Measurements from ENCODE around the gene PARVG.

The PARVG gene

GRCh38 chr22:44210722-44211121 is 30.0 kb downstream of the PARVG start:
- H3K36me3 ChIP-seq (replicated peaks; ENCODE audit: insufficient read depth, low read length): no peaks in the 10 kb centered on the region
- H3K9me3 ChIP-seq (replicated peaks; ENCODE audit: insufficient read depth, low read length): no peaks in the 10 kb centered on the region
- no peaks in the 10 kb centered on the region for H3K79me2 ChIP-seq (ENCODE audit: low read length)
- no peak overlapping the region for H3K4me3 ChIP-seq (ENCODE audit: low read length)
- no peak for DNase-seq
- H3F3A ChIP-seq (ENCODE audit: insufficient read depth, low read length): no peaks in the 10 kb centered on the region
- no peak overlapping the region for H2AFZ ChIP-seq (ENCODE audit: low read length)
- no peaks in the 10 kb centered on the region for H4K20me1 ChIP-seq (ENCODE audit: insufficient read depth, low read length)
- peaks cover 17% of the 10 kb centered on the region for H3K27me3 ChIP-seq (replicated peaks; ENCODE audit: insufficient read depth, low read length)
- H3K9ac ChIP-seq (ENCODE audit: low read length): no peak overlapping the region
- H3K27ac ChIP-seq (ENCODE audit: low read length): no peak overlapping the region
- H3K4me1 ChIP-seq (ENCODE audit: low read length): no peaks in the 10 kb centered on the region
- H3K4me2 ChIP-seq (ENCODE audit: low read depth, low read length): no peak overlapping the region
- TF ChIP-seq EZH2phosphoT487 (IDR thresholded peaks at IDR 0.05; ENCODE audit: low read length): no peak
- no peak for TF ChIP-seq CTCF (IDR thresholded peaks at IDR 0.05; ENCODE audit: low read length)
- TF ChIP-seq EZH2 (optimal IDR thresholded peaks at IDR 0.05; ENCODE audit: low read depth, low read length): no peak
- no peaks in the 10 kb centered on the region for H3K9me2 ChIP-seq (replicated peaks; ENCODE audit: insufficient read depth, low read length)

- Histone ChIP-seq H3K4me1 (ENCODE audit: low read length) (no peaks in the 10 kb centered on the region), H3K9ac (ENCODE audit: low read length) (no peak overlapping the region), H3K27me3 (replicated peaks; ENCODE audit: insufficient read depth, low read length) (peaks cover 19% of the 10 kb centered on the region), H3K36me3 (replicated peaks; ENCODE audit: insufficient read depth, low read length) (no peaks in the 10 kb centered on the region), H3K9me2 (replicated peaks; ENCODE audit: insufficient read depth, low read length) (no peaks in the 10 kb centered on the region), H3K9me3 (replicated peaks; ENCODE audit: insufficient read depth, low read length) (no peaks in the 10 kb centered on the region), H3K4me3 (ENCODE audit: low read length) (no peak overlapping the region), H3F3A (ENCODE audit: insufficient read depth, low read length) (no peaks in the 10 kb centered on the region), H4K20me1 (ENCODE audit: insufficient read depth, low read length) (no peaks in the 10 kb centered on the region), H3K4me2 (ENCODE audit: low read depth, low read length) (no peak overlapping the region), H3K27ac (ENCODE audit: low read length) (no peak overlapping the region), H2AFZ (ENCODE audit: low read length) (no peak overlapping the region), H3K79me2 (ENCODE audit: low read length) (no peaks in the 10 kb centered on the region)
- TF ChIP-seq EZH2phosphoT487 (IDR thresholded peaks at IDR 0.05; ENCODE audit: low read length) (no peak), CTCF (IDR thresholded peaks at IDR 0.05; ENCODE audit: low read length) (no peak), EZH2 (optimal IDR thresholded peaks at IDR 0.05; ENCODE audit: low read depth, low read length) (no peak)
- DNase-seq: no peak
These were observed 30.7 kb downstream of the PARVG start for GRCh38 chr22:44211256-44211945.

GRCh38 chr22:44211946-44212930 is 31.5 kb downstream of the PARVG start:
- no peak for DNase-seq
- Histone ChIP-seq H3K4me3 (ENCODE audit: low read length) (no peak overlapping the region), H2AFZ (ENCODE audit: low read length) (no peak overlapping the region), H3K79me2 (ENCODE audit: low read length) (no peaks in the 10 kb centered on the region), H3K9ac (ENCODE audit: low read length) (no peak overlapping the region), H3K27me3 (replicated peaks; ENCODE audit: insufficient read depth, low read length) (peaks cover 26% of the 10 kb centered on the region), H3K27ac (ENCODE audit: low read length) (no peak overlapping the region), H3K36me3 (replicated peaks; ENCODE audit: insufficient read depth, low read length) (no peaks in the 10 kb centered on the region), H4K20me1 (ENCODE audit: insufficient read depth, low read length) (no peaks in the 10 kb centered on the region), H3K9me2 (replicated peaks; ENCODE audit: insufficient read depth, low read length) (no peaks in the 10 kb centered on the region), H3K9me3 (replicated peaks; ENCODE audit: insufficient read depth, low read length) (no peaks in the 10 kb centered on the region), H3K4me1 (ENCODE audit: low read length) (no peaks in the 10 kb centered on the region), H3F3A (ENCODE audit: insufficient read depth, low read length) (no peaks in the 10 kb centered on the region), H3K4me2 (ENCODE audit: low read depth, low read length) (no peak overlapping the region)
- no peak for TF ChIP-seq CTCF (IDR thresholded peaks at IDR 0.05; ENCODE audit: low read length)
- no peak for TF ChIP-seq EZH2phosphoT487 (IDR thresholded peaks at IDR 0.05; ENCODE audit: low read length)
- TF ChIP-seq EZH2 (optimal IDR thresholded peaks at IDR 0.05; ENCODE audit: low read depth, low read length): no peak
